ENCODE data around the gene C17orf67.

The C17orf67 gene

GRCh38 chr17:56809106-56809819 lies 24.5 kb downstream of the C17orf67 start:
- H3K9me2 ChIP-seq (replicated peaks; ENCODE audit: control insufficient read depth, low read length) = no peaks in the 10 kb centered on the region

GRCh38 chr17:56808503-56808902 lies 25.2 kb downstream of the C17orf67 start:
- Histone ChIP-seq H3K27ac (ENCODE audit: low read depth, low read length) (no peak overlapping the region), H4K20me1 (ENCODE audit: control insufficient read depth, insufficient read depth, low read depth, low read length) (no peaks in the 10 kb centered on the region), H3F3A (ENCODE audit: control insufficient read depth, insufficient read depth) (no peaks in the 10 kb centered on the region), H3K9me2 (replicated peaks; ENCODE audit: control insufficient read depth, low read length) (no peaks in the 10 kb centered on the region), H3K9me3 (ENCODE audit: control insufficient read depth, insufficient read depth, low read length) (no peaks in the 10 kb centered on the region), H3K4me2 (ENCODE audit: low read length) (no peak overlapping the region), H3K4me3 (ENCODE audit: low read length) (no peak overlapping the region), H3K36me3 (ENCODE audit: control insufficient read depth, low read length) (no peaks in the 10 kb centered on the region), H3K4me1 (ENCODE audit: control insufficient read depth, low read length) (no peaks in the 10 kb centered on the region), H3K27me3 (ENCODE audit: control insufficient read depth, low read length) (no peaks in the 10 kb centered on the region), H3K79me2 (ENCODE audit: control insufficient read depth, low read length) (no peaks in the 10 kb centered on the region)
- TF ChIP-seq CTCF (IDR thresholded peaks at IDR 0.05; ENCODE audit: low read depth, low read length, poor library complexity, severe bottlenecking) = no peak
- no peak for TF ChIP-seq EZH2phosphoT487 (IDR thresholded peaks at IDR 0.05; ENCODE audit: borderline replicate concordance, low read length)

More at GRCh38 chr17:56809106-56809819, 24.5 kb downstream of the C17orf67 start:
- no peak overlapping the region for H3K27ac ChIP-seq (ENCODE audit: low read depth, low read length)
- H3K9me3 ChIP-seq (ENCODE audit: control insufficient read depth, insufficient read depth, low read length) = no peaks in the 10 kb centered on the region
- peaks cover 4% of the 10 kb centered on the region for H3K27me3 ChIP-seq (ENCODE audit: control insufficient read depth, low read length)
- no peaks in the 10 kb centered on the region for H3K36me3 ChIP-seq (ENCODE audit: control insufficient read depth, low read length)
- no peaks in the 10 kb centered on the region for H4K20me1 ChIP-seq (ENCODE audit: control insufficient read depth, insufficient read depth, low read depth, low read length)
- no peaks in the 10 kb centered on the region for H3K79me2 ChIP-seq (ENCODE audit: control insufficient read depth, low read length)
- TF ChIP-seq EZH2phosphoT487 (IDR thresholded peaks at IDR 0.05; ENCODE audit: borderline replicate concordance, low read length) (no peak), CTCF (IDR thresholded peaks at IDR 0.05; ENCODE audit: low read depth, low read length, poor library complexity, severe bottlenecking) (no peak)
- no peak overlapping the region for H3K4me3 ChIP-seq (ENCODE audit: low read length)
- H3F3A ChIP-seq (ENCODE audit: control insufficient read depth, insufficient read depth) = no peaks in the 10 kb centered on the region
- no peak overlapping the region for H3K4me2 ChIP-seq (ENCODE audit: low read length)
- H3K4me1 ChIP-seq (ENCODE audit: control insufficient read depth, low read length) = no peaks in the 10 kb centered on the region

GRCh38 chr17:56807723-56808122 lies 26.0 kb downstream of the C17orf67 start:
- Histone ChIP-seq H3K36me3 (ENCODE audit: control insufficient read depth, low read length) (no peaks in the 10 kb centered on the region), H3K9me3 (ENCODE audit: control insufficient read depth, insufficient read depth, low read length) (no peaks in the 10 kb centered on the region), H3K27ac (ENCODE audit: low read depth, low read length) (no peak overlapping the region), H3K4me3 (ENCODE audit: low read length) (no peak overlapping the region), H3K4me2 (ENCODE audit: low read length) (no peak overlapping the region), H4K20me1 (ENCODE audit: control insufficient read depth, insufficient read depth, low read depth, low read length) (no peaks in the 10 kb centered on the region), H3K79me2 (ENCODE audit: control insufficient read depth, low read length) (no peaks in the 10 kb centered on the region), H3K9me2 (replicated peaks; ENCODE audit: control insufficient read depth, low read length) (no peaks in the 10 kb centered on the region), H3F3A (ENCODE audit: control insufficient read depth, insufficient read depth) (no peaks in the 10 kb centered on the region), H3K4me1 (ENCODE audit: control insufficient read depth, low read length) (no peaks in the 10 kb centered on the region), H3K27me3 (ENCODE audit: control insufficient read depth, low read length) (no peaks in the 10 kb centered on the region)
- TF ChIP-seq CTCF (IDR thresholded peaks at IDR 0.05; ENCODE audit: low read depth, low read length, poor library complexity, severe bottlenecking) (no peak), EZH2phosphoT487 (IDR thresholded peaks at IDR 0.05; ENCODE audit: borderline replicate concordance, low read length) (no peak)

All from DOHH2 (cell line).